Measurements from ENCODE around the gene C1orf105.
"Not testable (repeated sequence)": the region's sequence is repeated elsewhere in the genome, so short reads cannot be mapped to it uniquely, and the experiment has no call there.

Gene C1orf105

DNA sequence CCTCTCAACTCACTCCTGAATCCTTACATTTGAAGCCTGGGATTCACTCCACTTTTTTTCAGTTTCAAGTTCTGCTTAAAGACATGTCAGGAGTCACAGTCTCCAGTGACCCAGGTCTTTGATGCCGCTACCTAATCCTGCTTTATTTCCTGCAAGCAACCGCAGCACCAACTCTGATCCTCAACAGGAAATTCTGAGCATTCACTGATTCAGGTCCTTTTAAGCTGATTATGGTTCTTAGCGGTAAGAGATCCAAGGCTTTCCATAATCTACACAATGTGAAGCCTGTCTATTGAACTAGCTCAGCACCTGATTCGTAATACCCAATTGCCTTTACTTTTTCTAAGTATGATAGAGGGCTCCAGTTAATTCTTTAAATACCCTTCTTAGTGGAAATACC lies 67.1 kb downstream of the C1orf105 start:
- H3K4me3 ChIP-seq (replicated peaks; ENCODE audit: low read depth, low read length): no peak overlapping the region
- TF ChIP-seq, protein P1, sequence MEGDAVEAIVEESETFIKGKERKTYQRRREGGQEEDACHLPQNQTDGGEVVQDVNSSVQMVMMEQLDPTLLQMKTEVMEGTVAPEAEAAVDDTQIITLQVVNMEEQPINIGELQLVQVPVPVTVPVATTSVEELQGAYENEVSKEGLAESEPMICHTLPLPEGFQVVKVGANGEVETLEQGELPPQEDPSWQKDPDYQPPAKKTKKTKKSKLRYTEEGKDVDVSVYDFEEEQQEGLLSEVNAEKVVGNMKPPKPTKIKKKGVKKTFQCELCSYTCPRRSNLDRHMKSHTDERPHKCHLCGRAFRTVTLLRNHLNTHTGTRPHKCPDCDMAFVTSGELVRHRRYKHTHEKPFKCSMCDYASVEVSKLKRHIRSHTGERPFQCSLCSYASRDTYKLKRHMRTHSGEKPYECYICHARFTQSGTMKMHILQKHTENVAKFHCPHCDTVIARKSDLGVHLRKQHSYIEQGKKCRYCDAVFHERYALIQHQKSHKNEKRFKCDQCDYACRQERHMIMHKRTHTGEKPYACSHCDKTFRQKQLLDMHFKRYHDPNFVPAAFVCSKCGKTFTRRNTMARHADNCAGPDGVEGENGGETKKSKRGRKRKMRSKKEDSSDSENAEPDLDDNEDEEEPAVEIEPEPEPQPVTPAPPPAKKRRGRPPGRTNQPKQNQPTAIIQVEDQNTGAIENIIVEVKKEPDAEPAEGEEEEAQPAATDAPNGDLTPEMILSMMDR (IDR thresholded peaks at IDR 0.05; ENCODE audit: insufficient read depth, low read length, poor library complexity, severe bottlenecking): no peak
- DNase-seq (ENCODE audit: extremely low read depth, insufficient read length): no peak
- no peaks in the 10 kb centered on the region for H3K36me3 ChIP-seq (ENCODE audit: control insufficient read depth, insufficient read depth, low read length)
- no peaks in the 10 kb centered on the region; the same call in 1 of the 2 replicates for H3K27me3 ChIP-seq (replicated peaks; ENCODE audit: control insufficient read depth, insufficient read depth, low read length)

- TF ChIP-seq, protein P1 (IDR thresholded peaks at IDR 0.05; ENCODE audit: insufficient read depth, low read length, poor library complexity, severe bottlenecking): no peak
- DNase-seq (ENCODE audit: extremely low read depth, insufficient read length): no peak
- H3K4me3 ChIP-seq (replicated peaks; ENCODE audit: low read depth, low read length): no peak overlapping the region
- H3K27me3 ChIP-seq (replicated peaks; ENCODE audit: control insufficient read depth, insufficient read depth, low read length): no peaks in the 10 kb centered on the region; the same call in 1 of the 2 replicates
- H3K36me3 ChIP-seq (ENCODE audit: control insufficient read depth, insufficient read depth, low read length): no peaks in the 10 kb centered on the region
These were observed 67.9 kb downstream of the C1orf105 start for GRCh38 chr1:172488393-172488792.

- Histone ChIP-seq H3K27me3 (replicated peaks; ENCODE audit: control insufficient read depth, insufficient read depth, low read length) (no peaks in the 10 kb centered on the region; the same call in 1 of the 2 replicates), H3K4me3 (replicated peaks; ENCODE audit: low read depth, low read length) (no peak overlapping the region), H3K36me3 (ENCODE audit: control insufficient read depth, insufficient read depth, low read length) (no peaks in the 10 kb centered on the region)
- DNase-seq (ENCODE audit: extremely low read depth, insufficient read length): no peak
- TF ChIP-seq, protein P1 (IDR thresholded peaks at IDR 0.05; ENCODE audit: insufficient read depth, low read length, poor library complexity, severe bottlenecking): no peak
These were observed 69.4 kb downstream of the C1orf105 start for GRCh38 chr1:172489847-172490246.

GRCh38 chr1:172492421-172492820 lies 71.9 kb downstream of the C1orf105 start:
- TF ChIP-seq, protein P1 (IDR thresholded peaks at IDR 0.05; ENCODE audit: insufficient read depth, low read length, poor library complexity, severe bottlenecking): no peak

DNA sequence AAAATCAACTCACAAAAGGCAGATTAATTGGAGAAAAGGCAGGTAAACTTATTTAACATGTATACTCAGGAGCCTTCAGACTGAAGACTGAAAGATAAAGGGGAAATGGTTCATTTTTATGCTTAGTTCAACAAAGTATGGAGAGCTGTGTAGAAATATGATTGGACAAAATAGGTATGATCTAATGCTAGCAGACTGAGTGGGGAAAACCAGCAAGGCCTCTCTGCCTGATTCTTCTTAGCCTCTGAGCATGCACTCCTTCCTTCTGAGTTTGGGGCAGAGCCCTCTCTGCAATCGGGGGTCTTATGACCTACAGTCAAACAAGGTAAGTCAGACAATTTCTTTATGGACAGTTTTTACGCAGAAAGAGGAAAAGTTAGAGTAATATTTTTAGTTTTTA lies 73.7 kb downstream of the C1orf105 start:
- TF ChIP-seq, protein P1 (IDR thresholded peaks at IDR 0.05; ENCODE audit: insufficient read depth, low read length, poor library complexity, severe bottlenecking): no peak
- no peaks in the 10 kb centered on the region; the same call in 1 of the 2 replicates for H3K27me3 ChIP-seq (replicated peaks; ENCODE audit: control insufficient read depth, insufficient read depth, low read length)

More at GRCh38 chr1:172492421-172492820, 71.9 kb downstream of the C1orf105 start:
- no peak overlapping the region for H3K4me3 ChIP-seq (replicated peaks; ENCODE audit: low read depth, low read length)
- H3K27me3 ChIP-seq (replicated peaks; ENCODE audit: control insufficient read depth, insufficient read depth, low read length): no peaks in the 10 kb centered on the region; the same call in 1 of the 2 replicates
- no peak for DNase-seq (ENCODE audit: extremely low read depth, insufficient read length)
- no peaks in the 10 kb centered on the region for H3K36me3 ChIP-seq (ENCODE audit: control insufficient read depth, insufficient read depth, low read length)

GRCh38 chr1:172496127-172496526 lies 75.6 kb downstream of the C1orf105 start:
- DNase-seq (ENCODE audit: extremely low read depth, insufficient read length); H3K27me3 ChIP-seq (replicated peaks; ENCODE audit: control insufficient read depth, insufficient read depth, low read length); H3K4me3 ChIP-seq (replicated peaks; ENCODE audit: low read depth, low read length); H3K36me3 ChIP-seq (ENCODE audit: control insufficient read depth, insufficient read depth, low read length): not testable (repeated sequence)

More for the DNA sequence above, 73.7 kb downstream of the C1orf105 start:
- no peaks in the 10 kb centered on the region for H3K36me3 ChIP-seq (ENCODE audit: control insufficient read depth, insufficient read depth, low read length)
- no peak overlapping the region for H3K4me3 ChIP-seq (replicated peaks; ENCODE audit: low read depth, low read length)
- no peak for DNase-seq (ENCODE audit: extremely low read depth, insufficient read length)
